Caco-2 (cell line): ENCODE results near the gene NEDD9. TPM values are rescaled to one million over a fixed set of nuclear protein-coding genes. Genes with fewer than 3 reads are reported as not detected.

Experiments used
- BruUV-seq: library from RNA; stranded (reverse); fragments of 400-500 nt; replicated peaks from 2 replicates; lab custom pipeline; 2021; lab: Mats Ljungman, UMichigan
- CTCF ChIA-PET: fragments of 300-600 bp; sonication (Branson Sonifier 250); formaldehyde crosslinking; loops from one replicate; lab custom pipeline; 2022; ENCODE audit warnings: antibody characterized with exemption; lab: Charles Lee
- POLR2A ChIA-PET: fragments of 300-600 bp; sonication (Branson Sonifier 250); formaldehyde crosslinking; loops from one replicate; lab custom pipeline; 2022; ENCODE audit warnings: antibody characterized with exemption; lab: Charles Lee
- DNase-seq, 2 experiments: peaks; one replicate each; pipeline versions ENCODE4 v3.0.0 to v3.0.0-alpha.2; 2020 to 2022
- H3K27me3 ChIP-seq: replicated peaks from 2 replicates; pipeline ENCODE4 v1.6.0; 2011; ENCODE audit warnings: low read length; ENCODE audit not compliant: control insufficient read depth, insufficient read depth
- H3K36me3 ChIP-seq: 2 replicates; pipeline ENCODE4 v1.5.1; 2011; ENCODE audit warnings: low read length; ENCODE audit not compliant: control insufficient read depth, insufficient read depth
- H3K4me1 ChIP-seq: fragments of 250-450 bp; sonication (Bioruptor Pico); 2 replicates; pipeline ENCODE4 v1.5.1; 2020; ENCODE audit warnings: mild to moderate bottlenecking
- H3K4me3 ChIP-seq: 2 replicates; pipeline ENCODE4 v1.5.1; 2011; ENCODE audit warnings: low read depth, mild to moderate bottlenecking, control low read depth, low read length
- H3K9me3 ChIP-seq: fragments of 250-450 bp; sonication (Bioruptor Pico); 2 replicates; pipeline ENCODE4 v1.5.1; 2020; ENCODE audit warnings: mild to moderate bottlenecking, moderate library complexity
- H3K27ac Mint-ChIP-seq: one replicate; pipeline ENCODE4 v1.8.0; 2022; ENCODE audit warnings: mixed read lengths; ENCODE audit not compliant: unreplicated experiment
- H3K27me3 Mint-ChIP-seq: one replicate; pipeline ENCODE4 v1.8.0; 2022; ENCODE audit warnings: mixed read lengths; ENCODE audit not compliant: insufficient read depth, unreplicated experiment
- H3K36me3 Mint-ChIP-seq: one replicate; pipeline ENCODE4 v1.8.0; 2022; ENCODE audit warnings: mild to moderate bottlenecking, mixed read lengths; ENCODE audit not compliant: insufficient read depth, unreplicated experiment
- H3K4me1 Mint-ChIP-seq: one replicate; pipeline ENCODE4 v1.8.0; 2022; ENCODE audit warnings: low read depth, mixed read lengths; ENCODE audit not compliant: unreplicated experiment
- H3K4me3 Mint-ChIP-seq: one replicate; pipeline ENCODE4 v1.8.0; 2022; ENCODE audit warnings: mild to moderate bottlenecking, moderate library complexity, mixed read lengths; ENCODE audit not compliant: unreplicated experiment
- H3K9me3 Mint-ChIP-seq: one replicate; pipeline ENCODE4 v1.8.0; 2022; ENCODE audit warnings: mixed read lengths; ENCODE audit not compliant: unreplicated experiment
- CTCF ChIP-seq, 2 experiments: fragments of 200-600 bp in 1 of 2; IDR thresholded peaks; 1 replicate in 1 of 2; 2 replicates in 1 of 2; pipeline versions ENCODE4 v1.5.1 to v1.8.0; 2011 to 2022; ENCODE audit warnings: antibody characterized with exemption in 1 of 2, control low read depth in 1 of 2, inconsistent platforms in 1 of 2, low read depth in 1 of 2, low read length in 1 of 2, mild to moderate bottlenecking in 1 of 2, moderate library complexity in 1 of 2; ENCODE audit not compliant: insufficient read depth in 1 of 2, severe bottlenecking in 1 of 2, unreplicated experiment in 1 of 2
- intact Hi-C: fragments of 100-400 bp; cut with micrococcal nuclease; formaldehyde crosslinking; loops from one replicate; pipeline ENCODE4 v1.10.0; 2022; ENCODE audit not compliant: unreplicated experiment
- total RNA-seq: library from RNA; stranded (reverse); gene quantifications from 2 replicates; pipeline ENCODE4 v1.2.3, GENCODE V29; 2022

NEDD9 gene
- total RNA-seq, 1 experiment from 2014 or later = 36.2 TPM

GRCh38 chr6:11232770-11233626, 530 bp upstream of the NEDD9 start:
- H3K36me3 Mint-ChIP-seq = peaks cover 21% of the 10 kb centered on the region

GRCh38 chr6:11231564-11232192, 790 bp downstream of the NEDD9 start:
- intact Hi-C loops = loop anchor here (1.0 to 5.0 kb wide), 7 partner anchors 44 to 265 kb away; no protein-coding TSS in a partner anchor
- peak overlapping the region; percentile 78 for H3K4me3 Mint-ChIP-seq
- CTCF ChIA-PET = interaction anchor here (0.6 to 1.4 kb wide), 8 partner anchors 12 to 249 kb away, joined by 3 to 9 read pairs (median 4); no protein-coding TSS in a partner anchor
- peaks cover 39% of the 10 kb centered on the region for H3K4me1 Mint-ChIP-seq
- Histone ChIP-seq H3K4me1 (peaks cover 38% of the 10 kb centered on the region), H3K4me3 (peak overlapping the region; percentile 62), H3K27me3 (no peaks in the 10 kb centered on the region), H3K9me3 (no peaks in the 10 kb centered on the region), H3K36me3 (no peaks in the 10 kb centered on the region)
- DNase-seq = peak; percentile 56 to 66
- no peak for TF ChIP-seq CTCF (IDR thresholded peaks at IDR 0.05; ENCODE audit: insufficient read depth in 1 of 2, low read depth in 1 of 2, low read length in 1 of 2, severe bottlenecking in 1 of 2, unreplicated experiment in 1 of 2)
- BruUV-seq = no TSS peak
- no peaks in the 10 kb centered on the region for H3K9me3 Mint-ChIP-seq
- peaks cover 26% of the 10 kb centered on the region for H3K36me3 Mint-ChIP-seq
- H3K27me3 Mint-ChIP-seq = no peaks in the 10 kb centered on the region
- H3K27ac Mint-ChIP-seq = peak overlapping the region; percentile 85
- POLR2A ChIA-PET = interaction anchor here (1.0 to 2.7 kb wide), 12 partner anchors 10 to 203 kb away, joined by 3 to 29 read pairs (median 8); no protein-coding TSS in a partner anchor

More at GRCh38 chr6:11232770-11233626, 530 bp upstream of the NEDD9 start:
- BruUV-seq = TSS peak; percentile 86
- TF ChIP-seq CTCF (IDR thresholded peaks at IDR 0.05; ENCODE audit: insufficient read depth in 1 of 2, low read depth in 1 of 2, low read length in 1 of 2, severe bottlenecking in 1 of 2, unreplicated experiment in 1 of 2) = no peak
- Histone ChIP-seq H3K4me1 (peaks cover 28% of the 10 kb centered on the region), H3K36me3 (no peaks in the 10 kb centered on the region), H3K4me3 (peak overlapping the region; percentile 40), H3K27me3 (no peaks in the 10 kb centered on the region), H3K9me3 (no peaks in the 10 kb centered on the region)
- H3K4me1 Mint-ChIP-seq = peaks cover 40% of the 10 kb centered on the region
- DNase-seq = peak in 1 of 2 experiments; percentile 37
- H3K27me3 Mint-ChIP-seq = no peaks in the 10 kb centered on the region
- peak overlapping the region; percentile 78 for H3K4me3 Mint-ChIP-seq
- POLR2A ChIA-PET = interaction anchor here (0.6 to 2.7 kb wide), 28 partner anchors 9 to 263 kb away, joined by 3 to 29 read pairs (median 6); no protein-coding TSS in a partner anchor
- no peaks in the 10 kb centered on the region for H3K9me3 Mint-ChIP-seq
- intact Hi-C loops = loop anchor here (1.0 to 5.0 kb wide), 7 partner anchors 42 to 263 kb away; no protein-coding TSS in a partner anchor
- H3K27ac Mint-ChIP-seq = peak overlapping the region; percentile 85
- CTCF ChIA-PET = interaction anchor here (1.0 to 1.4 kb wide), 8 partner anchors 14 to 262 kb away, joined by 3 to 9 read pairs (median 4); no protein-coding TSS in a partner anchor

GRCh38 chr6:11231108-11231463, 1.4 kb downstream of the NEDD9 start:
- Mint-ChIP-seq H3K36me3 (peaks cover 27% of the 10 kb centered on the region), H3K27ac (peak overlapping the region; percentile 85), H3K27me3 (no peaks in the 10 kb centered on the region), H3K9me3 (no peaks in the 10 kb centered on the region), H3K4me1 (peaks cover 37% of the 10 kb centered on the region), H3K4me3 (peak overlapping the region; percentile 78)
- POLR2A ChIA-PET = no interaction called here
- H3K36me3 ChIP-seq = no peaks in the 10 kb centered on the region
- no peak for TF ChIP-seq CTCF (IDR thresholded peaks at IDR 0.05; ENCODE audit: insufficient read depth in 1 of 2, low read depth in 1 of 2, low read length in 1 of 2, severe bottlenecking in 1 of 2, unreplicated experiment in 1 of 2)
- peaks cover 43% of the 10 kb centered on the region for H3K4me1 ChIP-seq
- H3K4me3 ChIP-seq = peak overlapping the region; percentile 62
- CTCF ChIA-PET = interaction anchor here (0.6 kb wide), 1 partner anchor 364 kb away, joined by 4 read pairs; no protein-coding TSS in a partner anchor
- intact Hi-C loops = loop anchor here (5.0 kb wide), 2 partner anchors 66 to 201 kb away; no protein-coding TSS in a partner anchor
- H3K27me3 ChIP-seq = no peaks in the 10 kb centered on the region
- no TSS peak for BruUV-seq
- H3K9me3 ChIP-seq = no peaks in the 10 kb centered on the region
- DNase-seq = no peak
